Activated CD4-positive, alpha-beta T cell treated with anti-CD3 and anti-CD28 coated beads, Interleukin-2, amount 10 ng/mL, durations not matched to agents 7 days and 5 days (primary cell): ENCODE measurements around the gene MEGF10. TPM values are rescaled to one million over a fixed set of nuclear protein-coding genes. Genes with fewer than 3 reads are reported as not detected.

Experiments used
- CTCF ChIA-PET: fragments of 350-600 bp; sonication (Branson Sonifier 250); formaldehyde crosslinking; loops from one replicate; lab custom pipeline; 2021; ENCODE audit warnings: antibody characterized with exemption; lab: Charles Lee
- POLR2A ChIA-PET: fragments of 350-600 bp; sonication (Branson Sonifier 250); formaldehyde crosslinking; loops from one replicate; lab custom pipeline; 2021; ENCODE audit warnings: antibody characterized with exemption; lab: Charles Lee
- DNase-seq: peaks from one replicate; pipeline ENCODE4 v3.0.0-alpha.2; 2020
- H3K27ac Mint-ChIP-seq: one replicate; pipeline ENCODE4 v1.8.0; 2021; ENCODE audit warnings: mild to moderate bottlenecking, moderate library complexity, mixed read lengths
- H3K27me3 Mint-ChIP-seq: one replicate; pipeline ENCODE4 v1.8.0; 2021; ENCODE audit warnings: mixed read lengths
- H3K36me3 Mint-ChIP-seq: one replicate; pipeline ENCODE4 v1.8.0; 2021; ENCODE audit warnings: low read depth, mixed read lengths
- H3K4me1 Mint-ChIP-seq: one replicate; pipeline ENCODE4 v1.8.0; 2021; ENCODE audit warnings: mixed read lengths
- H3K4me3 Mint-ChIP-seq: one replicate; pipeline ENCODE4 v1.8.0; 2021; ENCODE audit warnings: mild to moderate bottlenecking, moderate library complexity, mixed read lengths
- H3K9me3 Mint-ChIP-seq: one replicate; pipeline ENCODE4 v1.8.0; 2021; ENCODE audit warnings: mixed read lengths
- total RNA-seq, 2 experiments: library from RNA; stranded (reverse); gene quantifications; one replicate each; pipeline ENCODE4 v1.2.3, GENCODE V29; 2021

The MEGF10 gene
- total RNA-seq, 2 experiments from 2014 or later, result not detected

DNA sequence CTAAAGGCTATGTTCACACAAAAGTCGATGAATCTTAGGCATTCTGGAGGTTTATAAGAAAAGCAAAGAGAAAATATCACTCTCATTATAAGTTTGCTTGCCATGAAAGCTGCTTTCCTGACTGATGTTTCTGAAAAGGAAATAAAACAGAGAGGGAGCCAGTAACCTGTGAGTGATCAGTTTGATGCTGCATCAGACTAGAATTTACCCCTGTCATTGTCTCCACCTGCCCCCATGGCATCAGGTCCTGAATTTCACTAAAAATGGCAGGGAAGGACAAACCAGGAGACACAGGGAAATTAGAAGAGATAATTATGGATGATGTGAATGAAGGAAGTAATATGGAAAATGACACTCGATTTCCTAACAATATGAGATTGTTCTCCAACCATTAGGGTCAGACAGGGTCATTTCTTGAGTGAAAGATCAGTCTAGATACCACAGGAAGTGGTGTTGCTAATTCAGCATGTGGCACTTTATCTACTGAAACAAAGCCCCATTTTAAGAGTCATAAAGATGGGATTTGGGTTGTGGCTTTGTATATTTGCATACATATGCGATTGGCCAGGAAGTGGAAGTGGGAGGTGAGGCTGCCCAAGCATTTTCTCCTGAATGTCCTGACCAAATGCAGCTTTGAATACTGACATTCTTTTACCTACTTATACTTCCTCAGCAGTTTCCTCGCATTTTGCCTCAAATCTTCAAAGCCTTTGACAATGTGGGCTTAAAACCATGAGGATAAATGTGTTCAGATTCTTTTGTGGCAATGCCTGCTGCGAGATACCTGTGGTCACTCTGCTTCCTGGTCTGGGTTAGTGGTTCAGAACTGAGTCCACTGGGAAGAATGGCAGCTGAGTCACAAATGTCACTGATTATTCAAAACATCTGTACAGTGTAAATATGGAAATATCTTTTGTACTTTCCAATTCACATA, 29.7 kb downstream of the MEGF10 start:
- Mint-ChIP-seq H3K36me3 (no peaks in the 10 kb centered on the region), H3K27me3 (peaks cover 6% of the 10 kb centered on the region), H3K4me3 (no peak overlapping the region), H3K9me3 (no peaks in the 10 kb centered on the region), H3K27ac (no peak overlapping the region), H3K4me1 (peaks cover 14% of the 10 kb centered on the region)
- no peak for DNase-seq
- POLR2A ChIA-PET, result no interaction called here
- CTCF ChIA-PET, result interaction anchor here (0.8 to 1.0 kb wide), 2 partner anchors 45 to 172 kb away, joined by 3 read pairs; no protein-coding TSS in a partner anchor

DNA sequence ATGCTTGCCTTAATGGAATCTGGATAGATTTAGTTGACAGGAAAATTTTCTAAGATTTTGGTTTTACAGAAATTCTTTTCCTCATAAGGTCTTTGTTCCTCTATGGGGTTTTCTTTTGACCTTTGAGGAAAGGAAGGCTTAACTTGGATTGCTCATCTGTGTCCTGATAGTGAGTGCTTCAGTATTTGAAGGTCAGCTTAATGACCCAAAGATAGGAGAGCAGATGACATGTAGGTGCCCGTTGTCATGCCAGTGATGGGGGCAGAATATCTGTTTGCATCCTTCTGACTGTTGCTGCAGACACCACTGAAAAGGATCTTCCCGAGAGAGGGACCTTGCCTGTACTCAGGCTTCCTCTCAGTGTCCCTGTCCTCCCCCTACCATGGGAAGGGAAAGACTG, 30.9 kb downstream of the MEGF10 start:
- no peaks in the 10 kb centered on the region for H3K9me3 Mint-ChIP-seq
- H3K4me3 Mint-ChIP-seq, result no peak overlapping the region
- CTCF ChIA-PET, result no interaction called here
- peaks cover 14% of the 10 kb centered on the region for H3K4me1 Mint-ChIP-seq
- no peak for DNase-seq
- no peak overlapping the region for H3K27ac Mint-ChIP-seq
- no peaks in the 10 kb centered on the region for H3K36me3 Mint-ChIP-seq
- H3K27me3 Mint-ChIP-seq, result peaks cover 6% of the 10 kb centered on the region
- POLR2A ChIA-PET, result no interaction called here

DNA sequence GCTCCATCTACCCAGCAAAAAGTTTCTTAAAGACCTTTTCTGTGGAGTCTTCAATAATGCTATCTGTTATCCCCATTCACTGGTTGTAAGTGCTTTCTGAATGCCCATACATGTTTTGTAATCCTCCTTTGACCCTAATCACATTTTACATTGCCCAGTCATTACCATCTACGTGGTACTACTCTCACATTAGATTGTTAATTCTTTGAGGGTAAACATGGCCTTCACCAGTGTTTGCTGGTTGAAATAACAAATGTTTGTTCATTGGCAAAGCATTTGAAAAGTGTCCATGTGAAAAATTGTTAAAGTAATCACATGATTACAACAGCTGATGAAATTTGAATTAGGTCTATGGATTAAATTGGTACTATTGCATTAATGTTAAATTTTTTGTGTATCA, 31.8 kb downstream of the MEGF10 start:
- ChIA-PET CTCF (no interaction called here), POLR2A (no interaction called here)
- Mint-ChIP-seq H3K27ac (no peak overlapping the region), H3K27me3 (peaks cover 2% of the 10 kb centered on the region), H3K4me1 (peaks cover 14% of the 10 kb centered on the region), H3K36me3 (no peaks in the 10 kb centered on the region), H3K4me3 (no peak overlapping the region), H3K9me3 (no peaks in the 10 kb centered on the region)
- no peak for DNase-seq

DNA sequence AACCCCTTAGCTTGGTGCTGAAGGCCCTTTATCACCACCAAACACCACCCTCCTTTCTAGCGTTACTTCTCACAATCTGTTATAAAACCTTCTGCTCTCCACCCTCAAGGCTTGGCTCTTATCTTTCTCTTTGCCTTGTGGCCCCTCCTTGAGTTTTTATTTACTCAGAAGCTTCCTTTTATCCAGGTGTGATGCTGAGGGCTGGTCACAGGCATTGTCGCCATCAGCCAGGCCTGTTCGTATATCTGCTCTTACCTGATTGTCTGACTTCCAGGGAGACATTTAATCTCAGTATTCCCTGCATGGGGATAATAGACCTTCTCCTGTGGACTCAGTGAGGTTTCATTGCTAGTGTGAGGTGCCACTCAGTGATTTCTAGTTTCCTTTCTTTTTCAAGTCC, 34.2 kb downstream of the MEGF10 start:
- DNase-seq, result no peak
- ChIA-PET CTCF (interaction anchor here (0.6 kb wide), 1 partner anchor 746 kb away, joined by 3 read pairs; no protein-coding TSS in a partner anchor), POLR2A (interaction anchor here (0.5 kb wide), 1 partner anchor 593 kb away, joined by 3 read pairs; no protein-coding TSS in a partner anchor)
- Mint-ChIP-seq H3K27ac (no peak overlapping the region), H3K4me3 (no peak overlapping the region), H3K27me3 (peaks cover 6% of the 10 kb centered on the region), H3K9me3 (no peaks in the 10 kb centered on the region), H3K36me3 (no peaks in the 10 kb centered on the region), H3K4me1 (peaks cover 14% of the 10 kb centered on the region)

DNA sequence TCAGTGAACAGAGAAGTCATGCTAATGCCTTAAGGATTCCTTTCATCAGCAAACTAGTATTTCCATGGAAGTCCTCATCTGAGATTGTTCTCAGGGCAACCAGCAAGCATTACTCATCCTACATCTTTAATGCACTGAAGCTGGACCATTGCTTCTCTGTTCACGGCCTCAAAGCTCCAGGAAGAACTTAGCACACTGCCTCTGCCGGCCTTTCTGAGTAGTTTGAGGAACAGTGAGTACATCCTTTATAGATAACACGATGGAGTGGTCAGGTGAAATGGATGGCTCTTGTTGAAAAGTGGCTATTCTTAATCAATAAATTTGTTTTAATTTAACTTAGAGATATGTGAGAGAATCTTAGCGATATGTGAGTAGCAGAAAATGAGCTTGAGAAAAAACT, 35.8 kb downstream of the MEGF10 start:
- Mint-ChIP-seq H3K4me1 (peaks cover 1% of the 10 kb centered on the region), H3K27ac (no peak overlapping the region), H3K9me3 (no peaks in the 10 kb centered on the region), H3K27me3 (peaks cover 12% of the 10 kb centered on the region), H3K4me3 (no peak overlapping the region), H3K36me3 (no peaks in the 10 kb centered on the region)
- no peak for DNase-seq
- CTCF ChIA-PET, result no interaction called here
- POLR2A ChIA-PET, result no interaction called here

DNA sequence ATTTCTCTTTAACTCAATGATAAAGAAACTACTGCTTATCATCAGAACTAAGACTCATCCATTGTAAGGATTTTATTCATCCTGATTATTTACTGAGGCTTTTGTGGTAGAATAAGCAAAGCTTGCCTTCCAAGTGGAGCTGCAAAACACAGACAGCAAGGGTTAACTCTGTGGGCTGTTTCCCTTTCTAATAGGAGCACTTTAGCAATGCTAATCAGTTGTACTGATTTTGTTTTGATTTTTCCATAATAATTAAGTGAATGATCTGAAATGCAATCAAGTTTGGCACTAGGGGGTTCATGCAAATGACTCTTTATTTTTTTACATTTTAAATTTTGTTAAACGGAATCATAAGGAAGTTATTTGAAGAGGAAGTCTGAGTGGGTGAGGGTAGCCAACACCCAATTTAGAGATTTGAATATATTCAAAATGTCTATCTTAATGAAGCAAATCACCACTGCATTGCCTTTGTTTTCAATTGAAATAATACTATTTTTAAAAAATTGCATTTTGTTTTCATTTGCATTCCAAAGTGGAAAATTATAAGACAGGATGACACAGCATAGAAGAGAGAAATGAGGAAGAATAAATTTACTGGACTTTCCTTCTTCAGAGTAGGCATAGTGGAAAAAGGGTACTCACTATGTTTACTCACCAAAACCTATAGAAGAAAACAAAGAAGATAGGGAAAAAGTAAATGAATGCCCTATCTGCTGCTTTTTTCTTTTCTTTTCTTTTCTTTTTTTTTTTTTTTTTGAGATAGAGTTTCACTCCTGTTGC, 36.6 kb downstream of the MEGF10 start:
- ChIA-PET CTCF (no interaction called here), POLR2A (no interaction called here)
- no peaks in the 10 kb centered on the region for H3K9me3 Mint-ChIP-seq
- H3K27me3 Mint-ChIP-seq, result peaks cover 15% of the 10 kb centered on the region
- DNase-seq, result no peak
- H3K4me1 Mint-ChIP-seq, result no peaks in the 10 kb centered on the region
- H3K4me3 Mint-ChIP-seq, result no peak overlapping the region
- no peak overlapping the region for H3K27ac Mint-ChIP-seq
- no peaks in the 10 kb centered on the region for H3K36me3 Mint-ChIP-seq

DNA sequence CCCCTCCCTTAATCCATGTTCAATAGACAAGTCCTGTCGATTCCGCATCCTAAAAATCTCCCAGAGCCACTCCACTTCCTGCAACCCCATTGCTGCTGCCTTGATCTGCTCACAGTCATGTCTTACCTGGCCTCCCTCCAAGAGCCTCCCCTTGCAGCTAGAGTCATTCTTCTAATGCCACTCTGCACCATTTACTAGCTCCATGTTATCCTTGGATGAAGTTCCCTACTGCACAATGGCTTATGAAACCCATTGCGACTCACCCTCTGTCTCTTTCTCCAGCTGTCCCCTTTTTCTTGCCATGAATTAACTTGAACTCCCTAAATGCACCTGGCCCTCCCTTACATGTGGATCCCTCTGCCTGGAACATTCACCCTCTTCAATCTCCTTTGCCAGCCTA, 39.5 kb downstream of the MEGF10 start:
- no peaks in the 10 kb centered on the region for H3K36me3 Mint-ChIP-seq
- ChIA-PET CTCF (no interaction called here), POLR2A (no interaction called here)
- peaks cover 26% of the 10 kb centered on the region for H3K27me3 Mint-ChIP-seq
- H3K4me1 Mint-ChIP-seq, result no peaks in the 10 kb centered on the region
- H3K4me3 Mint-ChIP-seq, result no peak overlapping the region
- no peaks in the 10 kb centered on the region for H3K9me3 Mint-ChIP-seq
- no peak overlapping the region for H3K27ac Mint-ChIP-seq
- no peak for DNase-seq

DNA sequence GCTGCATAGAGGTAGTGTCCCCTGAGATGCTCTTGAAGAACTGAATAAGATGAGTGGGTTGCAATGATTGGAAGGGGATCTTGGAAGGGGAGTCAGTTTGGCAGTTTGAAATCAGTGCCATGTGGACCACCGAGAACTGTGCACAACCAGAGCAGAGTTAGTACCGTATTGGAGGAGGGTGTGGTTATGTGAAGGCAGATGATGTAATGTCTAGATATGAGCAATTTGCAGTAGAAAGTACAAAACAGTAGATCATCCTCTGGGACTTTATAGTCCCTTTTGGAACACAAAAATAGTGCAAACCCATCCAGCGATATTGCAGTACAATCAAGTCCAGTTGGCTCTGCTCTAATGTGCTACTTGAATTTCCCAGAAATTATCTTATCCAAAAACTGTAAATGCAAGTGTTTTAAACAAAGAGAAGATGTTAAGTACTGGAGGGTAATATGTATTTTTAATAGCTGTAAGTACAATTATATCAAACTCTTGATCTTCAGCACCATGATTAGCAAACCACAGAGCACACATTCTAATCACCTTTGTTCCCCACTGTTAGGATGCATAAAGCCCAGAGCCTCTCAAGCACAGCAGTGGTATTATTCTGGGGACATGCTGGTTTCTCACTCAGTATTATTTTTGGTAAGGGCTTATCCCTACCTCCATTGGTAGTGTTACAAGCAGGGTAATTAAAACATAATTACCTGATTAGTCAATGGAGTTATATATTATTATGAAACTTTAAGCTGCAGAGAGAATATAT, 41.5 kb downstream of the MEGF10 start:
- H3K27ac Mint-ChIP-seq, result no peak overlapping the region
- no peaks in the 10 kb centered on the region for H3K4me1 Mint-ChIP-seq
- H3K4me3 Mint-ChIP-seq, result no peak overlapping the region
- no peaks in the 10 kb centered on the region for H3K9me3 Mint-ChIP-seq
- CTCF ChIA-PET, result no interaction called here
- no peak for DNase-seq
- no peaks in the 10 kb centered on the region for H3K36me3 Mint-ChIP-seq
- POLR2A ChIA-PET, result no interaction called here
- H3K27me3 Mint-ChIP-seq, result peaks cover 36% of the 10 kb centered on the region

DNA sequence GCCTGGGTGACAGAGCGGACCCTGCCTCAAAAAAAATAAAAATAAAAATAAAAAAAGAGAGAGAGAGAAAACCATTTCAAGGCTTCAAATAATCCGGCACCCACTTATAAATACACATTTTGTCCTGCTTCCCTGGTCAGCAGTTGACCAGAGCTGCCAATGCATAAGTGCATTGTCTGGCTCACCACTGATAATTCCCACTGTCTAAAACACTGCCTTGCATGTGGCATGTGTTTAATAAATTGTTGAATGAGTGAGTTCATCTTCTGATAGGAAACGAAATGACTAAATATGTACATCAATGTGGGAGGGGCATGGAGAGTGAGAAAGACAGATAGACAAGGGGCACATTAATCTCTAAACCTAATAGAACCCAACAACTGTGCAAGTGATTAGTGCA, 42.9 kb downstream of the MEGF10 start:
- H3K9me3 Mint-ChIP-seq, result no peaks in the 10 kb centered on the region
- no peaks in the 10 kb centered on the region for H3K36me3 Mint-ChIP-seq
- H3K27me3 Mint-ChIP-seq, result peaks cover 36% of the 10 kb centered on the region
- DNase-seq, result no peak
- POLR2A ChIA-PET, result no interaction called here
- H3K4me3 Mint-ChIP-seq, result no peak overlapping the region
- H3K4me1 Mint-ChIP-seq, result no peaks in the 10 kb centered on the region
- H3K27ac Mint-ChIP-seq, result no peak overlapping the region
- CTCF ChIA-PET, result no interaction called here

DNA sequence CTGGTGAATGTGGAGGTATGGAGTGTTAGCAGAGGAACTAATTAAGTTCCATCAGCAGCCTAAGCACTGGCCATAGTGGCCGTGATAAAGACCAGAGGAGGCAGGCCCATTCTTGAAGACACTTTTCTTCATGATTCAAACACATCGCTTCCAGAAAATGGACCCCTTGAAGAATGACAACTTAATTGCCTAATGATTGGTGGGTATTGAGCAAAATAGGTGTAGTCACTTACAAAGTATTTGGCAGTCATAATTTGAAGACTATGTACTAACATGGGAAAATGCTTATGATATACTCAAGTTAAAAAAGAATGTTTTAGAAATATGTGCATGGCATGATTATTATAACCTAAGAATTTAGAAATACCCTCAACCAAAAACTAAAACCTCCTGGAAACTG, 44.8 kb downstream of the MEGF10 start:
- no peak for DNase-seq
- ChIA-PET POLR2A (no interaction called here), CTCF (no interaction called here)
- Mint-ChIP-seq H3K9me3 (no peaks in the 10 kb centered on the region), H3K4me1 (no peaks in the 10 kb centered on the region), H3K27ac (no peak overlapping the region), H3K4me3 (no peak overlapping the region), H3K36me3 (no peaks in the 10 kb centered on the region), H3K27me3 (peaks cover 35% of the 10 kb centered on the region)

DNA sequence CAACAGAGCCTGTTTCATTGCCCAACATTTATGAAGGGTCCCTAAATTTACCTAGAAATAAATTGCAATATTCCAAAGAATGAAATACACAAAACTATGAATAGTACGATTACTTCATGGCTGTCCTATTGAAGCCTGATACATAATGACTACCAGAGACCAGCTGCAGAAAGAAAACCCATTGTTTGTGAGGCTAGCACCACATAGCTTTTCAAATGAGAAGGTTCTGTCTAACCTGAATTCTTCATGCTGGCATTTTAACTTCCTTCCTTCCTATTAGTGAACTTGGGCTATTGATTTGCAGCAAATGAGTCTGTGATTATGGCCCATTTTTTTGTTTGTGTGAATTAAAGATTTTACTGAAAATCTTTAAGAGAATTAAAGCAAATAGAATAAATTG, 47.3 kb downstream of the MEGF10 start:
- Mint-ChIP-seq H3K9me3 (no peaks in the 10 kb centered on the region), H3K4me1 (no peaks in the 10 kb centered on the region), H3K27ac (no peak overlapping the region), H3K4me3 (no peak overlapping the region), H3K36me3 (no peaks in the 10 kb centered on the region), H3K27me3 (peaks cover 28% of the 10 kb centered on the region)
- DNase-seq, result no peak
- CTCF ChIA-PET, result no interaction called here
- POLR2A ChIA-PET, result no interaction called here

DNA sequence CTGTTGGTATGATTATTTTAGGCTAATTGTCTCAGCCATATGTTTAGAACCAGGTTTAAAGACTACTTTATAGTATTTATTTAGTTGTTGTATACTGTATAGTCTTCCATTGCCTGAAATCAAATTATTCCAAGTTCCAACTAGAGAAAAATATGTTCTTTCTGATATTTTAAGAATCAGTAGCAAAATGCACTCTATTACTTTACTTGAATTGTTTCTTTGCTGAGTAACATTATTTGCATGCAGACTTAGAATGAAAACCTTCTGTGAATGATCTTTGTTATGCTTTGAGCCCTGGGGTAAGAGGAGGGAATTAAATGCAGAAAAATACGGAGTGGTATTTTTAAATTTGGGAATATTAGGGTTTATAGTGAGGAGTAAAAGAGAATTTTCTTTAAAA, 47.9 kb downstream of the MEGF10 start:
- no peak overlapping the region for H3K27ac Mint-ChIP-seq
- no peak overlapping the region for H3K4me3 Mint-ChIP-seq
- POLR2A ChIA-PET, result no interaction called here
- no peaks in the 10 kb centered on the region for H3K36me3 Mint-ChIP-seq
- peaks cover 26% of the 10 kb centered on the region for H3K27me3 Mint-ChIP-seq
- H3K9me3 Mint-ChIP-seq, result no peaks in the 10 kb centered on the region
- no peak for DNase-seq
- CTCF ChIA-PET, result no interaction called here
- no peaks in the 10 kb centered on the region for H3K4me1 Mint-ChIP-seq

DNA sequence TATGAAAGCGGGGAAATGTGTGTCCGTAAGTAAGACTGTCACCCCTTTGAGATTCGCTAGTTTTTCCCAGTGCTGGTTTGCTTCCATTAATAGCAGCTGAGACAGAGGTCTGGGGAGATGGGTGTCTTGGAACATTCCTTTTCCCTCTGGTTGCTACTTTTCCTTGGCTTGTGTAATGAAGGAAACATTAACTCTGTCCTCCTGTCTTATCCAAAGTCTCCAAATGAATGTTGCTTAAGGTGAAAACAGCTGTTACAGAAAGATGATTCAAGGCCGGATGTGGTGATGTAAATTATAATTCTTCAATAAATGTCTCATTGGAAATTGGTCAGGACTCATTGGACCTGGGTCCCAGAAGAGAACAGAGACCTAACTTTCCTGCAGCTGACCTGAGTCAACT, 50.0 kb downstream of the MEGF10 start:
- no peaks in the 10 kb centered on the region for H3K4me1 Mint-ChIP-seq
- ChIA-PET CTCF (no interaction called here), POLR2A (no interaction called here)
- H3K4me3 Mint-ChIP-seq, result no peak overlapping the region
- H3K36me3 Mint-ChIP-seq, result no peaks in the 10 kb centered on the region
- peaks cover 17% of the 10 kb centered on the region for H3K27me3 Mint-ChIP-seq
- no peak overlapping the region for H3K27ac Mint-ChIP-seq
- DNase-seq, result no peak
- no peaks in the 10 kb centered on the region for H3K9me3 Mint-ChIP-seq
